ENCODE measurements around the gene LRIG3.

Gene LRIG3

DNA sequence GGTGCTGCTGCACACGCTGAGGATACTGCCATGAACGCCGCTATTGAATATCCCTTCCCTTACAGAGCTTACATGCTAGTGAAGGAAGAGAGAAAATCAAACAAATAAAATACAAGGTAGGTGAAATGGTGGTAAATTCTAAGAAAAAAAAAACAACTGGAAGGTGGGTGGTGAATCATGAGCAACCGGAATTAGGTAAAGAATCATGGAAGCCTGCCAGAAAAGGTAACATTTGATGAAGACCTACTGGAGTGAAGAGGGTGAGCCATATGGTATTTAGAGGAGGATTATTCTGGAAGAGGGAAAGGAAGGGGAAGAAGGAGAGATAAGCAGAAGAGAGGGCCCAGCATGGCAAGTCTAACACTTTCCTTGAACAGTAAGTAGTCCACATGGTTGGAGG, 76.1 kb downstream of the LRIG3 start:
- DNase-seq, result no peak

DNA sequence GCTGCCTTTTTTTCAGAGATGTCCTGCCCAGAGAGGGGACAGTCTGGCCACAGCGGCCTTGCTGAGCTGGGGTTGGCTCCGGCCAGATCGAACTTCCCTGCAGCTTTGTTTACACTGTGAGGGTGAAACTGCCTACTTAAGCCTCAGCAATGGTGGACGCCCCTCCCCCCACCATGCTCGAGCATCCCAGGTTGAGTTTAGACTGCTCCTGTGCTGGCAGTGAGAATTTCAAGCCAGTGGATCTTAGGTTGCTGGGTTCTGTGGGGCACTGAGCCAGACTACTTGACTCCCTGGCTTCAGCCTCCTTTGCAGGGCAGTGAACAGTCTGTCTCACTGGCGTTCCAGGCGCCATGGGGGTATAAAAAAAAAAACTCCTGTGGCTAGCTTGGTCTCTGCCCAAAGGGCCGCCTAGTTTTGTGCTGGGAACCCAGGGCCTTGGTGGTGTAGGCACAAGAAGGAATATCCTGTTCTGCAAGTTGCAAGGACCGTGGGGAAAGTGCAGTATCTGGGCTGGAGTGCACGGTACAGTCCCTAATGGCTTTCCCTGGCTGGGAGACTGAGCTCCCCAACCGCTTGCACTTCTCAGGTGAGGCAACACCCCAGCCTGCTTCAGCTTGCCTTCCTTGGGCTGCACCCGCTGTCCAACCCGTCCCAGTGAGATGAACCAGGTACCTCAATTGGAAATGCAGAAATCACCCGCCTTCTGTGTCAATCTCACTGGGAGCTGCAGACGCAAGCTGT, 79.1 kb downstream of the LRIG3 start:
- DNase-seq, result no peak

DNA sequence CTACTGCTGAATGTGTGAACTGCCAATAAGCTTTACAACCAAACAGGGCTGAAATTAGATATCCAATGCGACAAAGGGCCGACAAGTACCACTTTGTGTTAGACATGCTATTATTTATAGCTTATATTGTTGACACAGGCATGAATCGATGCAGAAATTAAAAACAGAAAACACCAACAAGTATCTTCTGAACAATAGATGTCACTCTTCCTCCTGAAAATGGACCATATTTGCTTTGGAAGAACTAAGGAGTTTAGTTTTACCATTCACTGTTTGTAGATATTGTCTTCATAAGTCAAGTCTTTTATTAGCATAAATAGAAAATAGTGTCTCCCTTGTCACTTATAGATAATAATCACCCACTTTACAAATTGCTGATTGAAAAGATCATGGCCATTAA, 86.5 kb downstream of the LRIG3 start:
- DNase-seq, result no peak

DNA sequence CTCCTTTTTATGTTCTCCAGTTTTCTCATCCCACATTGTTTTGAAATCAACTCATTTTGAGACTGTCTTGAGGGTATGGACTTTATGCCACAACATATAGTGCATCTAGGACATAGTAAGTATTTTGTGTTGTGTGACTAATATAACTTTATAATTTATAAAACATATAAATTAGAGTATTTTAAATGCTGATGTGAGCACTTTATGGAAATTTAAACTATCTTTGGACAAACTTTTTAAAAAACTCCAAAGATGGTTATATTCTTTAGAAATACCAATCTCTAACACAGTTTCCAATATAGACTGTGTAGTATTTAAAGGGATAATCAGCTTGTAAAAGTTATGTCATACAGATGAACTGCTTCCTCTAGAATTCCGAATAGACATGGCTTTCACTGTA, 87.4 kb downstream of the LRIG3 start:
- DNase-seq, result no peak
